ENCODE results near the gene LRRC59. TPM values are rescaled to one million over a fixed set of nuclear protein-coding genes. Genes with fewer than 3 reads are reported as not detected.

The LRRC59 gene
- total and polyA plus RNA-seq, 2 of the 13 experiments (the other 11 are each of a cell fraction or from before 2014, with no cell fraction given) = 87.3 to 222 TPM

GRCh38 chr17:50372222-50372757 lies 25.0 kb downstream of the LRRC59 start (continued):
- TF ChIP-seq MXD3 (CRISPR knock-in tag; IDR thresholded peaks at IDR 0.05) (no peak), PTBP1 (IDR thresholded peaks at IDR 0.05; ENCODE audit: low read depth, low read length, poor library complexity, severe bottlenecking) (no peak), ZNF275 (CRISPR knock-in tag; IDR thresholded peaks at IDR 0.05; ENCODE audit: borderline replicate concordance) (0 out of 2 replicates have a peak, but pooled peaks have one; percentile 5), HNF1B (CRISPR knock-in tag; IDR thresholded peaks at IDR 0.05) (no peak), HBP1 (CRISPR knock-in tag; IDR thresholded peaks at IDR 0.05; ENCODE audit: low read depth) (no peak), NCOA1 (CRISPR knock-in tag; IDR thresholded peaks at IDR 0.05) (0 out of 2 replicates have a peak, but pooled peaks have one; percentile 7), ZNF724P (CRISPR knock-in tag; IDR thresholded peaks at IDR 0.05; ENCODE audit: borderline replicate concordance) (peak; percentile 71; the same call in 1 of the 2 replicates), ZNF792 (CRISPR knock-in tag; IDR thresholded peaks at IDR 0.05) (no peak), SP4 (CRISPR knock-in tag; IDR thresholded peaks at IDR 0.05) (no peak), KDM5B (CRISPR knock-in tag; IDR thresholded peaks at IDR 0.05; ENCODE audit: borderline replicate concordance) (no peak), ZNF569 (CRISPR knock-in tag; IDR thresholded peaks at IDR 0.05; ENCODE audit: borderline replicate concordance) (no peak), MAFF (IDR thresholded peaks at IDR 0.05; ENCODE audit: low read depth, low read length) (peak; percentile 8; the same call in 1 of the 2 replicates), GLI4 (CRISPR knock-in tag; IDR thresholded peaks at IDR 0.05; ENCODE audit: borderline replicate concordance) (no peak), CHCHD3 (CRISPR knock-in tag; IDR thresholded peaks at IDR 0.05) (no peak), NKX3-1 (CRISPR knock-in tag; IDR thresholded peaks at IDR 0.05) (no peak; the same call in 1 of the 2 replicates), ZNF770 (CRISPR knock-in tag; IDR thresholded peaks at IDR 0.05) (peak; percentile 95), MAZ (IDR thresholded peaks at IDR 0.05; ENCODE audit: borderline replicate concordance, low read depth, low read length) (no peak), MAZ (CRISPR knock-in tag; IDR thresholded peaks at IDR 0.05; ENCODE audit: low read depth) (0 out of 2 replicates have a peak, but pooled peaks have one; percentile 3), RELA (CRISPR knock-in tag; IDR thresholded peaks at IDR 0.05) (no peak), ZNF543 (CRISPR knock-in tag; IDR thresholded peaks at IDR 0.05) (0 out of 2 replicates have a peak, but pooled peaks have one; percentile 9), RFXANK (CRISPR knock-in tag; IDR thresholded peaks at IDR 0.05) (0 out of 2 replicates have a peak, but pooled peaks have one; percentile 0), ZNF570 (CRISPR knock-in tag; IDR thresholded peaks at IDR 0.05; ENCODE audit: borderline replicate concordance) (0 out of 2 replicates have a peak, but pooled peaks have one; percentile 33), BRF2 (CRISPR knock-in tag; IDR thresholded peaks at IDR 0.05) (no peak)

Data from HepG2 (cell line).